SKM-1 treated with dmso at 0.1 percent for 144 hours (cell line): ENCODE results near the gene PHKG1.
"Not testable (repeated sequence)": the region's sequence is repeated elsewhere in the genome, so short reads cannot be mapped to it uniquely, and the experiment has no call there.

Experiments
- DNase-seq: peaks from one replicate; lab custom pipeline; 2025; ENCODE audit not compliant: unreplicated experiment; lab: John Stamatoyannopoulos, UW

The PHKG1 gene

DNA sequence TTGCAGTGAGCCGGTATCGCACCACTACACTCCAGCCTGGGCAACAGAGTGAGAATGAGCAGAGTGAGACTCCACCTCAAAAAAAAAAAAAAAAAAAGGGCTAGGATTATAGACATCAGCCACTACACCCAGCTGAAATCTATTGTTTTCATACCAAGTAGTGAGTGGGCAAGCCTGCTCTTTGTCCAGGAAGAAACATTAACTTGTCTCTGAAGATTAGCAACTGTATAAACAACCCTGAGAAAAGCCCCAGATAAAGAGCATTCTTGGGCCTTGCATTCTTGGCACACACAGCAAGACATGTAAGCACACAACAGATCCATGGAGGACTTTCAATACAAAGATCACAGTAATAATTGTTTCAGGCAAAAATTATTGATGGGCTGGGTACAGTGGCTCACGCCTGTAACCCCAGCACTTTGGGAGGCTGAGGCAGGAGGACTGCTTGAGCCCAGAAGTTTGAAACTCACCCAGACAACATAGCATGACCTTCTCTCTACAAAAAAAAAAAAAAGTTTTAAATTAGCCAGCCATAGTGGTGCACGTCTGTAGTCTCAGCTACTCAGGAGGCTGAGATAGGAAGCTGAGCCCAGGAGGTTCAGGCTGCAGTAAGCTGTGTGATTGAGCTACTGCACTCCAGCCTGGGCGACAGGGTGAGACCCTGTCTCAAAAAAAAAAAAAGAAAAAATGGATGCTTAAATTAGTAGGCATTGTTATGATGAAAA is 45.9 kb downstream of the PHKG1 start:
- no peak for DNase-seq

- not testable (repeated sequence) for DNase-seq
These were observed 47.0 kb downstream of the PHKG1 start for GRCh38 chr7:56045758-56046157.

DNA sequence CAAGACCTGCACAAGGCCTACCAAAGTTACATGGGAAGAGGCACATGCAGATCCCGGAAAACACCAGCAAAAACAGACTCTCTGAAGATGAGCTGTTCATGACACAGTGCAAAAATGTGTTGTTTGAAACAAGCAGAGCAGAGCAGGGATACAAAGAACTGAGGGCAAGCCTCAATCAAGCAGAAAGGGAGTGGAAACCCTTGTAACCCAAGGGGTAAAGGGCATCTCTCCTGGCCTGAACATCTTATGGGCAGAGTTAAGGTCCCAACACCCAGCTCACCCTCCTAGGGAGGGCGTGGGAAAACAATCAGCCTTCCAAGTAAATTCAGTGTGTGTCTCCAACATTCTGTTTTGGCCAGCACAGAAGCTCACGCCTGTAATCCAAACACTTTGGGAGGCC is 52.0 kb downstream of the PHKG1 start:
- no peak for DNase-seq

GRCh38 chr7:56033671-56034432 is 58.9 kb downstream of the PHKG1 start:
- DNase-seq = peak; percentile 71

DNA sequence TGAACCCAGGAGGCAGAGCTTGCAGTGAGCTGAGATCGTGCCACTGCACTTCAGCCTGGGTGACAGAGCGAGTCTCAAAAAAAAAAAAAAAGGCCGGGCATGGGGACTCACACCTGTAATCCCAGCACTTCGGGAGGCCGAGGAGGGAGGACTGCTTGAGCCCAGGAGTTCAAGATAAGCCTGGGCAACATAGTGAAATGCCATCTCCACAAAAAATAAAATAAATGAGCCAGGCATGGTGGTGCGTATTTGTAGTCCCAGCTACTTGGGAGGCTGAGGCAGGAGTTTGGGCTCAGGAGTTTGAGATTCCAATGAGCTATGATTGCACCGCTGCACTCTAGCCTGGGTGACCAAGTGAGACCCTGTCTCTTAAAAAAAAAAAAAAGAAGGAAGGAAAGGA is 60.2 kb downstream of the PHKG1 start:
- DNase-seq = not testable (repeated sequence)

- not testable (repeated sequence) for DNase-seq
These were observed 61.2 kb downstream of the PHKG1 start for GRCh38 chr7:56031556-56031955.

DNA sequence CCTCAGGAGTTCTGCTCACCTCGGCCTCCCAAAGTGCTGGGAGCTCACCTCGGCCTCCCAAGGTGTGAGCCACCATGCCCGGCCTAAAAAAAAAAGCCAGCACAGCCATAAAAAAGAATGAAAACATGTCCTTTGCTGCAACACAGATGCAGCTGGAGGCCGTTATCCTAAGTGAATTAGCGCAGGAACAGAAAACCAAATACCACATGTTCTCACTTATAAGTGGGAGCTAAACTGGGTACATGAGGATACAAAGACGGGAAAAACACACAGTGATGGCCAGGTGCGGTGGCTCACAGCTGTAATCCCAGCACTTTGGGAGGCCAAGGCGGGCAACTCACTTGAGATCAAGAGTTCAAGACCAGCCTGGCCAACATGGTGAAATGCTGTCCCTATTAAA is 62.4 kb downstream of the PHKG1 start:
- no peak for DNase-seq
